OCI-LY7 (cell line): ENCODE data around the gene TDRD7. TPM values are rescaled to one million over a fixed set of nuclear protein-coding genes. Genes with fewer than 3 reads are reported as not detected.
A peak's percentile ranks its signal among the peaks of the same experiment; 100 is the strongest.

Experiments used
- BruUV-seq: library from RNA; stranded (reverse); fragments of 400-500 nt; replicated peaks from 2 replicates; lab custom pipeline; 2021; lab: Mats Ljungman, UMichigan
- CTCF ChIA-PET: fragments of 300-600 bp; sonication (Branson Sonifier 250); formaldehyde crosslinking; loops from one replicate; lab custom pipeline; 2022; ENCODE audit warnings: antibody characterized with exemption; ENCODE audit not compliant: unreplicated experiment; lab: Charles Lee
- POLR2A ChIA-PET: fragments of 300-600 bp; sonication (Branson Sonifier 250); formaldehyde crosslinking; loops from one replicate; lab custom pipeline; 2022; ENCODE audit warnings: antibody characterized with exemption; lab: Charles Lee
- DNase-seq: peaks from one replicate; pipeline ENCODE4 v3.0.0-alpha.2; 2015; ENCODE audit warnings: low spot score
- H2AFZ ChIP-seq: fragments of 200-600 bp; sonication (generic), shearing (Covaris generic); 2 replicates; pipeline ENCODE4 v1.6.1; 2014; ENCODE audit warnings: mild to moderate bottlenecking, antibody characterized with exemption, low read length, moderate library complexity
- H3K27ac ChIP-seq: fragments of 200-600 bp; sonication (generic); 2 replicates; pipeline ENCODE4 v1.5.1; 2014; ENCODE audit warnings: mixed run types, low read depth, mild to moderate bottlenecking, moderate library complexity, low read length, inconsistent platforms; ENCODE audit not compliant: poor library complexity, severe bottlenecking
- H3K36me3 ChIP-seq: fragments of 200-600 bp; sonication (generic); 2 replicates; pipeline ENCODE4 v1.6.1; 2014; ENCODE audit warnings: mild to moderate bottlenecking, antibody characterized with exemption, low read length, moderate library complexity, mixed read lengths; ENCODE audit not compliant: insufficient read depth
- H3K4me1 ChIP-seq: fragments of 200-600 bp; sonication (generic); 2 replicates; pipeline ENCODE4 v1.5.1; 2014; ENCODE audit warnings: mild to moderate bottlenecking, low read length; ENCODE audit not compliant: insufficient read depth, poor library complexity, severe bottlenecking
- H3K4me2 ChIP-seq: fragments of 200-600 bp; sonication (generic); 2 replicates; pipeline ENCODE4 v1.6.1; 2014; ENCODE audit warnings: mild to moderate bottlenecking, low read length
- H3K4me3 ChIP-seq: fragments of 200-600 bp; sonication (generic); 2 replicates; pipeline ENCODE4 v1.5.1; 2014; ENCODE audit warnings: mild to moderate bottlenecking, low read depth, low read length; ENCODE audit not compliant: poor library complexity, severe bottlenecking
- H3K79me2 ChIP-seq: fragments of 200-600 bp; sonication (generic); 2 replicates; pipeline ENCODE4 v1.6.1; 2016; ENCODE audit warnings: low read depth, mild to moderate bottlenecking, low read length, moderate library complexity, mixed read lengths; ENCODE audit not compliant: insufficient read depth
- H3K9me2 ChIP-seq: fragments of 200-600 bp; sonication (generic); 2 replicates; pipeline ENCODE4 v1.6.1; 2016; ENCODE audit warnings: mild to moderate bottlenecking, low read length, mixed read lengths; ENCODE audit not compliant: insufficient read depth
- H3K9me3 ChIP-seq: fragments of 200-600 bp; sonication (generic); 2 replicates; pipeline ENCODE4 v1.6.1; 2014; ENCODE audit warnings: mild to moderate bottlenecking, mixed run types, low read length, mixed read lengths
- H4K20me1 ChIP-seq: fragments of 200-600 bp; sonication (generic); 2 replicates; pipeline ENCODE4 v1.6.1; 2014; ENCODE audit warnings: mild to moderate bottlenecking, antibody characterized with exemption, low read length, moderate library complexity, mixed read lengths; ENCODE audit not compliant: insufficient read depth
- CTCF ChIP-seq: fragments of 200-600 bp; sonication (generic); conservative IDR thresholded peaks from 2 replicates; pipeline ENCODE4 v1.5.1; 2014; ENCODE audit warnings: mild to moderate bottlenecking, antibody characterized with exemption, low read length, moderate library complexity, mixed read lengths
- EZH2phosphoT487 ChIP-seq: fragments of 200-600 bp; sonication (generic); IDR thresholded peaks from 2 replicates; pipeline ENCODE4 v1.6.1; 2018; ENCODE audit warnings: low read depth, borderline replicate concordance, mild to moderate bottlenecking, mixed run types, antibody characterized with exemption, low read length, moderate library complexity, mixed read lengths
- intact Hi-C: fragments of 100-400 bp; cut with micrococcal nuclease; formaldehyde crosslinking; loops from one replicate; pipeline ENCODE4 v1.10.0; 2022; ENCODE audit not compliant: unreplicated experiment
- total RNA-seq, 2 experiments: library from RNA; depleted of rRNA in 1 of 2; stranded (reverse); fragments of >200 nt in 1 of 2; shearing (Covaris generic) in 1 of 2; gene quantifications; 2 replicates each; pipeline ENCODE4 v1.2.3, GENCODE V29; 2014 to 2022

The TDRD7 gene
- total RNA-seq, 2 experiments from 2014 or later, result 4.0 to 6.1 TPM

DNA sequence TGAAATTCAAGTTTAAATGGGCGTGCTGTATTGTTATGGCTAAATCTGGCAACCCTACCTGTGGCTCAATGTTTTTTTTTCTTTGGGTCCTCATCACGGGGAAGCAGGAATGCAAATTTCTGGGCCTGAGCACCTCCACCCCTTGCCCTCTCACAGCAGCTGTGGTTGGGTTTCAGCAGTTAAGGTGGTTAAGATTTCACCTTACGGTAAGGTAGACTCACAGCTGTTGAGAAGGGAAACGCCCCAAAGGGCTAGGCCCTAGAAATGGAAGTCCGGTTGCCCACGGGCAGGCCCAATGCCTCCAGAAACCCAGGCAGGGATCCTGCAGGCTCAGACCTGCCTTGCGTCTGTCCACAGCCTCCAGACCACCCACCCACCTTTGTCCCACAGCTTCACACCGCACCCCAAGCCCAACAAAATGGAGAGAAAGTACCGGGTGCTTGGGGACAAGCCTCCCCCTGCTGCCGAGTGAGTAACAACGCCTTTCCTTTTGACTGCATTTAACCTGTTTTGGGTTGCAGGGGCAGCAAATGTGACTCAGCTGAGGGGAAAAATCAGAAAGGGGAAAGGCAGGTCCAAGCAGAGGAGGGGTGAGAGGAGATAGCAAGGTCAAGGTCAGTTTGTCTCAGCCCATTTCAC is 48.1 kb upstream of the TDRD7 start:
- intact Hi-C loops, result no loop called here
- no peaks in the 10 kb centered on the region for H3K79me2 ChIP-seq

DNA sequence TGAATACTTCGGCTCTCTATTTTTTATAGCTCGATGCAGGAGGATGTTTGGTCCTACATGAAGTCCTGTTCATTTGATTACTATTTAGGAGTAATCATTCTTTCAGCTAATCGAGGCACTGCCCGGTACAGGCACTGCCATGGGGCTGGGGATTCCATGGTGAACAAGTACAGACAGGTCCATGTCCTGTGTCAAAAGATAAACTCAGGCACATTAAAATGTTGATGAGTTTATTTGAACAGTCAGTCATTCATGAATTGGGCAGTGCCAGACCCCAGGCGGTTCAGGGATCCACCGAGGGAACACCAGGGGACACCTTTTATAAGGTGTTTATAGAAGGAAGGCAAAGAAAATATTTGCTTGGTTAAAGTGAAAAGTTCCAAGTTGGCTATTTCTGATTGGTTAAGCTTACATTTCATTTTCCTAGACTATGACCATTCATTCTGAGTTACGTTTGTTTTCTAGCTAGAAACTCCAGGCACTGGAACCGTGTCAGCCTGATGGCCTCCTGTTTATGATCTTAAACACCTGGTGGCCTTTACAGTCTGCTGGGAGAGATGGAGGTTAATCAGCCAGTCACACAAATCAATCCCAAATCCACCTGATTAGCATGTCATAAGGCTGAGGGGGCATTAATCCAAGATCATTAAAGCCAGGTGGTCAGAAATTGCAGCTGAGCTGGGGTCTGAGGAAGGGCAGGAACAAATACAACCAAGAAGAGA is 47.0 kb upstream of the TDRD7 start:
- no peaks in the 10 kb centered on the region for H3K36me3 ChIP-seq
- no peak overlapping the region for H2AFZ ChIP-seq
- POLR2A ChIA-PET, result interaction anchor here (0.6 to 1.7 kb wide), 2 partner anchors 12 kb away, joined by 3 to 4 read pairs; no protein-coding TSS in a partner anchor
- TF ChIP-seq EZH2phosphoT487, result no peak
- no peak for TF ChIP-seq CTCF
- CTCF ChIA-PET, result no interaction called here
- no peaks in the 10 kb centered on the region for H4K20me1 ChIP-seq
- BruUV-seq, result no TSS peak
- no peaks in the 10 kb centered on the region for H3K79me2 ChIP-seq
- no peaks in the 10 kb centered on the region for H3K9me2 ChIP-seq
- no peak overlapping the region for H3K4me3 ChIP-seq
- intact Hi-C loops, result no loop called here
- DNase-seq, result no peak
- H3K27ac ChIP-seq, result no peak overlapping the region
- H3K4me2 ChIP-seq, result no peak overlapping the region
- peaks cover 13% of the 10 kb centered on the region; the same call in 1 of the 2 replicates for H3K9me3 ChIP-seq
- no peaks in the 10 kb centered on the region for H3K4me1 ChIP-seq

More for the DNA sequence above, 48.1 kb upstream of the TDRD7 start:
- no peaks in the 10 kb centered on the region for H3K9me2 ChIP-seq
- H3K4me1 ChIP-seq, result no peaks in the 10 kb centered on the region
- no peak for TF ChIP-seq EZH2phosphoT487
- TF ChIP-seq CTCF, result no peak
- no peak overlapping the region for H3K4me3 ChIP-seq
- H3K9me3 ChIP-seq, result peaks cover 4% of the 10 kb centered on the region; the same call in 1 of the 2 replicates
- ChIA-PET CTCF (no interaction called here), POLR2A (interaction anchor here (0.6 to 1.7 kb wide), 2 partner anchors 11 to 13 kb away, joined by 3 to 4 read pairs; no protein-coding TSS in a partner anchor)
- H4K20me1 ChIP-seq, result no peaks in the 10 kb centered on the region
- no peak for DNase-seq
- BruUV-seq, result no TSS peak
- H2AFZ ChIP-seq, result peak overlapping the region; percentile 42; the same call in 1 of the 2 replicates
- H3K4me2 ChIP-seq, result no peak overlapping the region
- H3K27ac ChIP-seq, result no peak overlapping the region
- no peaks in the 10 kb centered on the region for H3K36me3 ChIP-seq
